Lung (tissue), 12 donors: ENCODE data around the gene TNFAIP3. TPM values are rescaled to one million over a fixed set of nuclear protein-coding genes. Genes with fewer than 3 reads are reported as not detected.

Experiments used
- ATAC-seq: fragments of 200-7000 bp; cut with Tn5 transposase; one replicate; pipeline ENCODE4 v1.9.1; 2020; ENCODE audit warnings: moderate number of reproducible peaks; ENCODE audit not compliant: insufficient read depth, low FRiP score
- DNase-seq, 3 donors: peaks; one replicate each; pipeline ENCODE4 v3.0.0-alpha.2; 2013 to 2017
- H3K27ac ChIP-seq, 2 donors: one replicate each; pipeline ENCODE4 v1.5.1; 2013; ENCODE audit warnings: mild to moderate bottlenecking in 2 of 2, moderate library complexity in 2 of 2, control low read depth in 1 of 2, inconsistent platforms in 1 of 2, low read depth in 1 of 2, low read length in 1 of 2
- H3K27me3 ChIP-seq, 3 donors: one replicate each; pipeline ENCODE4 v1.5.1; 2013; ENCODE audit warnings: low read length in 2 of 3; ENCODE audit not compliant: control insufficient read depth in 3 of 3, insufficient read depth in 3 of 3
- H3K36me3 ChIP-seq, 4 donors: one replicate each; pipeline ENCODE4 v1.5.1; 2013; ENCODE audit warnings: low read length in 4 of 4, mild to moderate bottlenecking in 1 of 4, moderate library complexity in 1 of 4; ENCODE audit not compliant: control insufficient read depth in 4 of 4, insufficient read depth in 4 of 4
- H3K4me1 ChIP-seq, 5 donors: one replicate each; pipeline ENCODE4 v1.5.1; 2013; ENCODE audit warnings: low read length in 5 of 5, mild to moderate bottlenecking in 2 of 5, moderate library complexity in 1 of 5; ENCODE audit not compliant: control insufficient read depth in 5 of 5, insufficient read depth in 5 of 5
- H3K4me3 ChIP-seq: one replicate; pipeline ENCODE4 v1.5.1; 2013; ENCODE audit warnings: mild to moderate bottlenecking, control low read depth, moderate library complexity
- H3K9ac ChIP-seq, 2 donors: one replicate each; pipeline ENCODE4 v1.5.1; 2013; ENCODE audit warnings: low read length in 2 of 2, control low read depth in 1 of 2; ENCODE audit not compliant: insufficient read depth in 1 of 2
- H3K9me3 ChIP-seq, 4 donors: one replicate each; pipeline ENCODE4 v1.5.1; 2013; ENCODE audit warnings: low read length in 3 of 4, mild to moderate bottlenecking in 1 of 4, moderate library complexity in 1 of 4; ENCODE audit not compliant: control insufficient read depth in 4 of 4, insufficient read depth in 3 of 4
- WGBS, 2 donors: extraction: QIAGEN DNeasy Blood & Tissue Kit; methylation state at CpG; one replicate each; pipeline ENCODE4 v1.1.7; 2013; 5-methylcytosine and 5-hydroxymethylcytosine counted together
- polyA plus RNA-seq, 2 donors: library from polyadenylated mRNA; stranded (reverse); fragments of 200-250 nt; gene quantifications; one replicate each; pipeline ENCODE4 v1.2.1, GENCODE V29; 2013
- total RNA-seq, 2 donors: library from RNA; depleted of rRNA in 1 of 2; stranded (reverse); fragments of >200 nt in 1 of 2; gene quantifications; one replicate each; pipeline ENCODE4 v1.2.1, GENCODE V29; 2014 to 2021
- TF ChIP-seq, protein P1 (sequence below): IDR thresholded peaks from 2 replicates; pipeline ENCODE4 v1.5.1; 2012; ENCODE audit warnings: mild to moderate bottlenecking; ENCODE audit errors: control extremely low read depth, extremely low read depth
- donor health status: control.
- donor health status: control.
- donor health status: Bipolar disorder and iron deficiency.
- donor health status: healthy.
- donor health status: DM: yes; HTN: yes; CAD: no.

The TNFAIP3 gene
- total and polyA plus RNA-seq, 4 donors = 13.4 to 396 (median 87.5) TPM

DNA sequence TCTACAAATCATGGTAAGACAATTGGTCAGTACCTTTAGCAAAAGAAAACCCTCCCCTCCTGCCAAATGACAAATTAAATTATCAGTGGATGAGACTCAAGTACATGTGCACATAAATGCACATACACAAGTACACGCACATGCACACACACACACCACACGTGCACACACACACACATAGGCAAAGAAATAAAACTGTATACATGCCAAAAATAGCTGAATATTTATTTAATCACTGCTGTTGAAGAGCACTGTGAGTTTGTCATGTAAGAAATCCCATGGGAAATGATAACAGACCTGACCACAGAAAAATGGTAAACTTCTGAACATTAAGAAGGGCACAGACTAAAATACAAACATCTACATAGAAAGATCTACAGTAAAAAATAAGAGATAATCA, 46.6 kb upstream of the TNFAIP3 start:
- Histone ChIP-seq H3K27me3 (no peaks in the 10 kb centered on the region), H3K4me3 (no peak overlapping the region), H3K9ac (no peak overlapping the region), H3K27ac (no peak overlapping the region), H3K36me3 (no peaks in the 10 kb centered on the region), H3K9me3 (no peaks in the 10 kb centered on the region), H3K4me1 (peaks cover 0 to 40% (median 0%) of the 10 kb centered on the region in 5 donors)
- 81 to 94% methylated on average over 2 of the region's 2 CpGs for WGBS, 2 donors
- ATAC-seq = no peak
- peak; percentile 23 to 38 (median 32) for DNase-seq
- TF ChIP-seq, protein P1, sequence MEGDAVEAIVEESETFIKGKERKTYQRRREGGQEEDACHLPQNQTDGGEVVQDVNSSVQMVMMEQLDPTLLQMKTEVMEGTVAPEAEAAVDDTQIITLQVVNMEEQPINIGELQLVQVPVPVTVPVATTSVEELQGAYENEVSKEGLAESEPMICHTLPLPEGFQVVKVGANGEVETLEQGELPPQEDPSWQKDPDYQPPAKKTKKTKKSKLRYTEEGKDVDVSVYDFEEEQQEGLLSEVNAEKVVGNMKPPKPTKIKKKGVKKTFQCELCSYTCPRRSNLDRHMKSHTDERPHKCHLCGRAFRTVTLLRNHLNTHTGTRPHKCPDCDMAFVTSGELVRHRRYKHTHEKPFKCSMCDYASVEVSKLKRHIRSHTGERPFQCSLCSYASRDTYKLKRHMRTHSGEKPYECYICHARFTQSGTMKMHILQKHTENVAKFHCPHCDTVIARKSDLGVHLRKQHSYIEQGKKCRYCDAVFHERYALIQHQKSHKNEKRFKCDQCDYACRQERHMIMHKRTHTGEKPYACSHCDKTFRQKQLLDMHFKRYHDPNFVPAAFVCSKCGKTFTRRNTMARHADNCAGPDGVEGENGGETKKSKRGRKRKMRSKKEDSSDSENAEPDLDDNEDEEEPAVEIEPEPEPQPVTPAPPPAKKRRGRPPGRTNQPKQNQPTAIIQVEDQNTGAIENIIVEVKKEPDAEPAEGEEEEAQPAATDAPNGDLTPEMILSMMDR = no peak

DNA sequence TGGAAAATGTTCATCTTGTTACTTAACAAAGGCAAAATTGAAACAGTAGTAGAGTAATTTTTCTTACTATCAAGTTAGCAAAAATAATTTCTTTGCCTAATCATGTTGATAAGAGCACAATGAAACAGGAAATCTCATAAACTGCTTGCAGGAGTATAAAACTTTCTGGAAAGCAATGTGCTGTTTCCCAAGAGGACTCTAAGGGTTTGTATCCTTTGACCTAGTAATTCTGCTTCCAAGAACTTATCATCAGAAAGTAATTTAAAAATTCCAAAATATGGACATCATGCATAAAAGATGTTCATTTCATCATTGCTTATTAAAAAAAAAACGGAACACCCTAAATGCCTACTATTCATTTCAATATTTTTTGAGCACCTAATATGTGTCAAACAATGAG, 46.1 kb upstream of the TNFAIP3 start:
- Histone ChIP-seq H3K27me3 (no peaks in the 10 kb centered on the region), H3K4me3 (no peak overlapping the region), H3K9ac (no peak overlapping the region), H3K4me1 (peaks cover 0 to 40% (median 0%) of the 10 kb centered on the region in 5 donors), H3K27ac (no peak overlapping the region), H3K36me3 (no peaks in the 10 kb centered on the region), H3K9me3 (no peaks in the 10 kb centered on the region)
- 67 to 79% methylated on average over 1 of the region's 1 CpG for WGBS, 2 donors
- TF ChIP-seq, protein P1 = no peak
- DNase-seq (peak in 2 of 3 donors; percentile 48 to 65), ATAC-seq (no peak)

DNA sequence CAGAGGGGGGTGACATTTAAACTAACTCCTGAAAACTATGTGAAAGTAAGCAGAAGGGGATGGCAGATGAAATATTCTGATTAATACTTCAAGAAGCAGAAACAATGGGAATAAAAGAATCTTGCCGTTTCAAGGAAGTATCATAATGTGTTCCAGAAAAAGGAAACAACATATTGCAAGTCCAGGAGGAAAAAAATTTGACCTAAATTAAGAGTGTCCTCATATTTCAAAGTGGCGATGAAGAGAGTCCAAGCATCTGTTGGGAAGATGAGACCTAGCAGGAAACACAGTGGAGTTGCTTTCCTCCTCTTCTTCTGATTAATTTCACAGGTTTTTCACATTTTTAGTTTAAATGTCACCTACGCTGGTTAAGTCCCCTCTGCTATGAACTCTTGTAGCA, 45.6 kb upstream of the TNFAIP3 start:
- no peak for DNase-seq
- no peak overlapping the region for H3K27ac ChIP-seq
- 55 to 60% methylated on average over 3 of the region's 3 CpGs for WGBS, 2 donors
- no peak overlapping the region for H3K9ac ChIP-seq
- H3K4me1 ChIP-seq = peaks cover 0 to 40% (median 0%) of the 10 kb centered on the region in 5 donors
- H3K4me3 ChIP-seq = no peak overlapping the region
- H3K9me3 ChIP-seq = no peaks in the 10 kb centered on the region
- H3K36me3 ChIP-seq = no peaks in the 10 kb centered on the region
- TF ChIP-seq, protein P1 = no peak
- no peaks in the 10 kb centered on the region for H3K27me3 ChIP-seq
- ATAC-seq = no peak

DNA sequence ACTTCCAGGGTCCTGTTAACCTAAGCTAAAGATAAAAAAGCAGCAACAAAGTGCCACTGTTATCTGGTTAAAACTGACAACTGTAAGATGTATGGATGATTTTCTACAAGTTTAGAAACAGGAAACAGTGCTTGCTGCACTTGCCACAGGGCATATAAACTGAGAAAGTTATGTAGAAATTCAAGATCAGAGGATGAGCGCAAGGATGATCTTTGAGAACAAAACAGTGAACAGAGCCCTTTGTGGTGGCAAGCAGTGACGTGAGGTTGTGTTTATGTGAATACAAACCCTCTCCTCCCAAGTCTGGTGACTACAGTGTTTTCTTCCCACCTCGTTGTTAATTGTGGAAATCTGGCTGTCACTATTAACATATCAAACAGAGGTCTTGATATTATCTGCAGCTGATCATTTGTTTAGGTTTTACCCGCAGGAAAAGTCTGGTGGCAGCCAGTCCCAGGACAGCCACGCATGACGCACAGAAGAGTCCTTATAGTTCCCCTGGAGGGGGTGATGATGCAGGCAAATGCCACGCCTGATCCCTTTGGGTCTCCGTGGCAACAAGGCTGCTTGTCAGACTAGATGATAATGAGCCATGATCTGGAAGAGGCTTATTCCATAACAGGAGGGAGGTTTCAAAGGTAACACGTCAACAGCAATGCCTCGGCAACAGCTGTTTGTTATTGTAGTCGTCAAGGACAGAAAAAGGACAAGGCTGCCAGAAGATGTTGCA, 43.1 kb upstream of the TNFAIP3 start:
- Histone ChIP-seq H3K9me3 (no peaks in the 10 kb centered on the region), H3K4me3 (no peak overlapping the region), H3K27me3 (no peaks in the 10 kb centered on the region), H3K4me1 (peaks cover 0 to 40% (median 0%) of the 10 kb centered on the region in 5 donors), H3K9ac (no peak overlapping the region), H3K27ac (no peak overlapping the region), H3K36me3 (no peaks in the 10 kb centered on the region)
- WGBS, 2 donors = 27 to 28% methylated on average over 11 of the region's 11 CpGs
- DNase-seq (peak; percentile 80 to 86 (median 84)), ATAC-seq (peak; percentile 49)
- TF ChIP-seq, protein P1 = no peak
